ENCODE data around the gene TMEM161A. TPM values are rescaled to one million over a fixed set of nuclear protein-coding genes. Genes with fewer than 3 reads are reported as not detected.

The TMEM161A gene
- total and polyA plus RNA-seq, 2 of the 13 experiments (the other 11 are each of a cell fraction or from before 2014, with no cell fraction given), result 25.9 to 31.4 TPM

DNA sequence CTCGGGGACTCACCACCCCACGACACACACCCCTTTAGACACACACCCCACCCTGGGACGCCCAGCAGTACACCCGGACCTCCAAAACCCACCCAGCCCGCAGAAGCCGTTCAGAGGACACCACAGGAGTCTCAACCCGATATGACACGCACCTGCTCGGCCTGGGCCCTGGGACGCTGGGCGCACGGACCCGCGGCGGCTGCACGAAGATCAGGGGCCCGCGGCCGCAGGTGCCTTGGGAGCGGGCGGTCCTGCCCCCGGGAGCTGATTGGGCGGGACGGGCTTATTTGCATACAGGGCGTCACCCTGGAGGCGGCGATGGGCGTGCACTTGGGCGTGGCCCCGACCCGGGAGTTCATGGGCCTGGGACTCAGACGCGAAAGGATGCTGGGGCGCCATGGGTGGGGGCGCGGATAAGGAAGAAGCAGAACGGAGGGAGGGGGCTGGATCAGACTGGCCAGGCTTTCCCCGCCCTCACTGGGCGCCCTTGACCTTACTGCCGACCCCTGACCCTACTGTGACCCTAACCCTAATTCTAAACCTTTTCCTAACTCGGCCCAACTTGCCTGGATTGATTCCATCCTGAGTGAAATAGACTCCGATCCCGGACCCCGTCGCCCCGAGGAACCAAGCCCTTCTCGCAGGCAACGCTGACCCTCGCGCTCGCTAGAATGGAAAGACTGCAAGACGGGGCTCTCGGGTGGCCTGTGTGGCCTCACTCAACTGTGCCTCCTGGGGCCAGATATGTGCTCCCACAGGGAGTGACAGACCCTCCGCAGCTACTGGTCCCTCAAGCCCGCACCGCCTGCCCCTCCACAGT, 32.0 kb upstream of the TMEM161A start, which contains the start of gene MEF2B (continued):
- TF ChIP-seq GABPA (IDR thresholded peaks at IDR 0.05; ENCODE audit: low read depth, low read length), result no peak
- TF ChIP-seq GABPA (CRISPR knock-in tag; IDR thresholded peaks at IDR 0.05; ENCODE audit: low read depth), result no peak
- TF ChIP-seq RAD51 (IDR thresholded peaks at IDR 0.05; ENCODE audit: borderline replicate concordance), result no peak
- no peak for TF ChIP-seq EHMT2 (IDR thresholded peaks at IDR 0.05; ENCODE audit: borderline replicate concordance, low read depth, low read length)
- TF ChIP-seq ZNF749 (CRISPR knock-in tag; IDR thresholded peaks at IDR 0.05; ENCODE audit: borderline replicate concordance), result no peak
- TF ChIP-seq KLF11 (CRISPR knock-in tag; IDR thresholded peaks at IDR 0.05), result no peak
- TF ChIP-seq HES4 (CRISPR knock-in tag; IDR thresholded peaks at IDR 0.05; ENCODE audit: borderline replicate concordance), result no peak
- TF ChIP-seq BORCS8-MEF2B (CRISPR knock-in tag; IDR thresholded peaks at IDR 0.05), result no peak
- no peak for TF ChIP-seq SP140L (CRISPR knock-in tag; IDR thresholded peaks at IDR 0.05; ENCODE audit: borderline replicate concordance)
- TF ChIP-seq HIVEP1 (CRISPR knock-in tag; IDR thresholded peaks at IDR 0.05), result no peak
- TF ChIP-seq MEIS1 (CRISPR knock-in tag; IDR thresholded peaks at IDR 0.05; ENCODE audit: borderline replicate concordance), result no peak
- TF ChIP-seq, protein P1, sequence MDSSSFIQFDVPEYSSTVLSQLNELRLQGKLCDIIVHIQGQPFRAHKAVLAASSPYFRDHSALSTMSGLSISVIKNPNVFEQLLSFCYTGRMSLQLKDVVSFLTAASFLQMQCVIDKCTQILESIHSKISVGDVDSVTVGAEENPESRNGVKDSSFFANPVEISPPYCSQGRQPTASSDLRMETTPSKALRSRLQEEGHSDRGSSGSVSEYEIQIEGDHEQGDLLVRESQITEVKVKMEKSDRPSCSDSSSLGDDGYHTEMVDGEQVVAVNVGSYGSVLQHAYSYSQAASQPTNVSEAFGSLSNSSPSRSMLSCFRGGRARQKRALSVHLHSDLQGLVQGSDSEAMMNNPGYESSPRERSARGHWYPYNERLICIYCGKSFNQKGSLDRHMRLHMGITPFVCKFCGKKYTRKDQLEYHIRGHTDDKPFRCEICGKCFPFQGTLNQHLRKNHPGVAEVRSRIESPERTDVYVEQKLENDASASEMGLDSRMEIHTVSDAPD (CRISPR knock-in tag; IDR thresholded peaks at IDR 0.05), result no peak
- TF ChIP-seq GTF3A (CRISPR knock-in tag; conservative IDR thresholded peaks at IDR 0.05), result no peak
- no peak for TF ChIP-seq FOXJ3 (CRISPR knock-in tag; IDR thresholded peaks at IDR 0.05; ENCODE audit: borderline replicate concordance)
- TF ChIP-seq, protein P2, sequence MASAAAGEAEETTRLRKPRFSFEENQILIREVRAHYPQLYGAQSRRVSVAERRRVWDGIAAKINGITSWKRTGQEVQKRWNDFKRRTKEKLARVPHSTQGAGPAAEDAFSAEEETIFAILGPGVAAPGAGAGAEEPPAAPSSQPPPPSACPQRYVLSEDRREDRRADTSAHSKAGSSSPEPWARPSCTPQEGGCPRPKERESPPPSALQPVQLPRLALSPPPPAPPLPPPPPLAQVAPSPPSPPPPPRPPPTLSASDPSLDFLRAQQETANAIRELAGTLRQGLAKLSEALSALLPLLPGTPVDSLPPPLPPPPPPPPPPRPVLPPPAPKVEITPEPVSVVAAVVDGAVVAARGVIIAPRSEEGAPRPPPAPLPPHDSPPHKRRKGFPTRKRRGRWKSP (CRISPR knock-in tag; IDR thresholded peaks at IDR 0.05), result 0 out of 2 replicates have a peak, but pooled peaks have one; percentile 21
- TF ChIP-seq ZNF343 (CRISPR knock-in tag; IDR thresholded peaks at IDR 0.05), result no peak
- TF ChIP-seq ZNF772 (CRISPR knock-in tag; IDR thresholded peaks at IDR 0.05), result no peak
- TF ChIP-seq, protein P3, sequence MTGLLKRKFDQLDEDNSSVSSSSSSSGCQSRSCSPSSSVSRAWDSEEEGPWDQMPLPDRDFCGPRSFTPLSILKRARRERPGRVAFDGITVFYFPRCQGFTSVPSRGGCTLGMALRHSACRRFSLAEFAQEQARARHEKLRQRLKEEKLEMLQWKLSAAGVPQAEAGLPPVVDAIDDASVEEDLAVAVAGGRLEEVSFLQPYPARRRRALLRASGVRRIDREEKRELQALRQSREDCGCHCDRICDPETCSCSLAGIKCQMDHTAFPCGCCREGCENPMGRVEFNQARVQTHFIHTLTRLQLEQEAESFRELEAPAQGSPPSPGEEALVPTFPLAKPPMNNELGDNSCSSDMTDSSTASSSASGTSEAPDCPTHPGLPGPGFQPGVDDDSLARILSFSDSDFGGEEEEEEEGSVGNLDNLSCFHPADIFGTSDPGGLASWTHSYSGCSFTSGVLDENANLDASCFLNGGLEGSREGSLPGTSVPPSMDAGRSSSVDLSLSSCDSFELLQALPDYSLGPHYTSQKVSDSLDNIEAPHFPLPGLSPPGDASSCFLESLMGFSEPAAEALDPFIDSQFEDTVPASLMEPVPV (CRISPR knock-in tag; IDR thresholded peaks at IDR 0.05), result no peak
- no peak for TF ChIP-seq ZNF792 (CRISPR knock-in tag; IDR thresholded peaks at IDR 0.05)
- TF ChIP-seq, protein P4, sequence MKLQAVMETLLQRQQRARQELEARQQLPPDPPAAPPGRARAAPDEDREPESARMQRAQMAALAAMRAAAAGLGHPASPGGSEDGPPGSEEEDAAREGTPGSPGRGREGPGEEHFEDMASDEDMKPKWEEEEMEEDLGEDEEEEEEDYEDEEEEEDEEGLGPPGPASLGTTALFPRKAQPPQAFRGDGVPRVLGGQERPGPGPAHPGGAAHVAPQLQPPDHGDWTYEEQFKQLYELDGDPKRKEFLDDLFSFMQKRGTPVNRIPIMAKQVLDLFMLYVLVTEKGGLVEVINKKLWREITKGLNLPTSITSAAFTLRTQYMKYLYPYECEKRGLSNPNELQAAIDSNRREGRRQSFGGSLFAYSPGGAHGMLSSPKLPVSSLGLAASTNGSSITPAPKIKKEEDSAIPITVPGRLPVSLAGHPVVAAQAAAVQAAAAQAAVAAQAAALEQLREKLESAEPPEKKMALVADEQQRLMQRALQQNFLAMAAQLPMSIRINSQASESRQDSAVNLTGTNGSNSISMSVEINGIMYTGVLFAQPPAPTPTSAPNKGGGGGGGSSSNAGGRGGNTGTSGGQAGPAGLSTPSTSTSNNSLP (IDR thresholded peaks at IDR 0.05; ENCODE audit: low read depth, low read length), result no peak
- no peak for TF ChIP-seq ZNF143 (CRISPR knock-in tag; IDR thresholded peaks at IDR 0.05)
- TF ChIP-seq ZBTB20 (CRISPR knock-in tag; IDR thresholded peaks at IDR 0.05; ENCODE audit: borderline replicate concordance, low read depth), result no peak
- no peak for TF ChIP-seq ZFP36 (IDR thresholded peaks at IDR 0.05; ENCODE audit: borderline replicate concordance, low read depth, low read length, partially characterized antibody)
- no peak for TF ChIP-seq ZNF709 (CRISPR knock-in tag; IDR thresholded peaks at IDR 0.05)
- TF ChIP-seq RAD21 (CRISPR knock-in tag; IDR thresholded peaks at IDR 0.05), result no peak
- no peak for TF ChIP-seq HOXA9 (CRISPR knock-in tag; IDR thresholded peaks at IDR 0.05; ENCODE audit: borderline replicate concordance)
